PC-9 (cell line): ENCODE measurements around the gene EEF2K. TPM values are rescaled to one million over a fixed set of nuclear protein-coding genes. Genes with fewer than 3 reads are reported as not detected.

ENCODE experiments used
- BruUV-seq: library from RNA; stranded (reverse); fragments of 400-500 nt; replicated peaks from 2 replicates; lab custom pipeline; 2021; lab: Mats Ljungman, UMichigan
- CTCF ChIA-PET: fragments of 300-600 bp; sonication (Branson Sonifier 250); formaldehyde crosslinking; loops from one replicate; lab custom pipeline; 2022; ENCODE audit warnings: antibody characterized with exemption; lab: Charles Lee
- POLR2A ChIA-PET: fragments of 300-600 bp; sonication (Branson Sonifier 250); formaldehyde crosslinking; loops from one replicate; lab custom pipeline; 2022; ENCODE audit warnings: antibody characterized with exemption; ENCODE audit not compliant: unreplicated experiment; lab: Charles Lee
- DNase-seq, 2 experiments: peaks; one replicate each; pipeline versions ENCODE4 v3.0.0 to v3.0.0-alpha.2; 2015 to 2022; ENCODE audit warnings: mixed read lengths in 1 of 2
- H2AFZ ChIP-seq: fragments of 200-600 bp; sonication (generic); 2 replicates; pipeline ENCODE4 v1.8.1; 2017; ENCODE audit warnings: antibody characterized with exemption
- H3F3A ChIP-seq: fragments of 200-600 bp; sonication (generic); 2 replicates; pipeline ENCODE4 v1.8.1; 2017; ENCODE audit warnings: antibody characterized with exemption, mild to moderate bottlenecking, low read depth; ENCODE audit not compliant: insufficient read depth
- H3K27ac ChIP-seq: fragments of 200-600 bp; sonication (generic); 2 replicates; pipeline ENCODE4 v1.6.1; 2016; ENCODE audit warnings: mixed run types
- H3K27me3 ChIP-seq: fragments of 200-600 bp; sonication (generic); 2 replicates; pipeline ENCODE4 v1.6.1; 2016; ENCODE audit warnings: low read depth, mixed run types; ENCODE audit not compliant: insufficient read depth
- H3K36me3 ChIP-seq: fragments of 200-600 bp; sonication (generic); 2 replicates; pipeline ENCODE4 v1.6.1; 2016; ENCODE audit warnings: low read depth, mixed run types
- H3K4me1 ChIP-seq: fragments of 200-600 bp; sonication (generic); replicated peaks from 2 replicates; pipeline ENCODE4 v1.6.1; 2016; ENCODE audit warnings: mixed run types; ENCODE audit not compliant: insufficient read depth
- H3K4me2 ChIP-seq: fragments of 200-600 bp; sonication (generic); 2 replicates; pipeline ENCODE4 v1.6.1; 2017; ENCODE audit warnings: mixed run types
- H3K4me3 ChIP-seq: fragments of 200-600 bp; sonication (generic); 2 replicates; pipeline ENCODE4 v1.6.1; 2016; ENCODE audit warnings: mixed run types
- H3K79me2 ChIP-seq: fragments of 200-600 bp; sonication (generic); 2 replicates; pipeline ENCODE4 v1.6.1; 2017; ENCODE audit warnings: low read depth, mixed run types
- H3K9me2 ChIP-seq: fragments of 200-600 bp; sonication (generic); 2 replicates; pipeline ENCODE4 v1.8.1; 2017; ENCODE audit warnings: mild to moderate bottlenecking; ENCODE audit not compliant: insufficient read depth
- H3K9me3 ChIP-seq: fragments of 200-600 bp; sonication (generic); 2 replicates; pipeline ENCODE4 v1.8.1; 2016; ENCODE audit warnings: low read depth; ENCODE audit not compliant: insufficient read depth
- H4K20me1 ChIP-seq: fragments of 200-600 bp; sonication (generic); 2 replicates; pipeline ENCODE4 v1.8.1; 2017; ENCODE audit not compliant: insufficient read depth
- EZH2 ChIP-seq: fragments of 200-600 bp; sonication (generic); IDR thresholded peaks from 2 replicates; pipeline ENCODE4 v1.8.0; 2017; ENCODE audit warnings: antibody characterized with exemption, low read depth
- intact Hi-C: fragments of 100-400 bp; cut with micrococcal nuclease; formaldehyde crosslinking; loops from one replicate; pipeline ENCODE4 v1.10.0; 2022; ENCODE audit not compliant: unreplicated experiment
- total RNA-seq: library from RNA; stranded (reverse); gene quantifications from 2 replicates; pipeline ENCODE4 v1.2.3, GENCODE V29; 2021
- TF ChIP-seq, protein P1 (sequence below): fragments of 200-600 bp; sonication (generic); conservative IDR thresholded peaks from 2 replicates; pipeline ENCODE4 v1.6.1; 2017; ENCODE audit warnings: mixed run types, antibody characterized with exemption, mild to moderate bottlenecking, moderate library complexity

EEF2K gene
- total RNA-seq, 1 experiment from 2014 or later, result 29.8 TPM

DNA sequence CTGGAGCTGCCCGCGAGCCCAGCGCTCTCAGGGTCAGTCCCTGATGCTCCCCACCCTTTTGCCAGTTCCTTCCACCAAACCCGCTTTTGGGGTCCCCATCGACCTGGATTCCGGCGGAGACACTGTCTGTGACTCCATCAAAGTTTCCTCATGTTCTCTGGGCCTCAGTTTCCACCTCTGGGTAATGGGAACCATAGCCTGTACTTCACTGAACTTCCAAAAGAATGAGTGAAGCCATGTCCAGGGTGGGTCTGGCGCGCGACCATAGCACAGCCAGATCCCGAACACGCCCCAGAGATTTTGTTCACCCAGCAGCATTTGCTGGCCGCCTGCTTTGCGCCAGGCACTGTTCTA, 43.4 kb upstream of the EEF2K start:
- Histone ChIP-seq H3K4me2 (peak overlapping the region; percentile 50), H3K27me3 (peaks cover 14% of the 10 kb centered on the region; the same call in 1 of the 2 replicates), H3K4me1 (no peaks in the 10 kb centered on the region), H3K79me2 (no peaks in the 10 kb centered on the region), H4K20me1 (no peaks in the 10 kb centered on the region), H3K27ac (no peak overlapping the region), H3K36me3 (no peaks in the 10 kb centered on the region), H3K9me2 (no peaks in the 10 kb centered on the region), H3K4me3 (no peak overlapping the region), H2AFZ (no peak overlapping the region), H3F3A (no peaks in the 10 kb centered on the region), H3K9me3 (no peaks in the 10 kb centered on the region)
- no peak for TF ChIP-seq EZH2
- TF ChIP-seq, protein P1, sequence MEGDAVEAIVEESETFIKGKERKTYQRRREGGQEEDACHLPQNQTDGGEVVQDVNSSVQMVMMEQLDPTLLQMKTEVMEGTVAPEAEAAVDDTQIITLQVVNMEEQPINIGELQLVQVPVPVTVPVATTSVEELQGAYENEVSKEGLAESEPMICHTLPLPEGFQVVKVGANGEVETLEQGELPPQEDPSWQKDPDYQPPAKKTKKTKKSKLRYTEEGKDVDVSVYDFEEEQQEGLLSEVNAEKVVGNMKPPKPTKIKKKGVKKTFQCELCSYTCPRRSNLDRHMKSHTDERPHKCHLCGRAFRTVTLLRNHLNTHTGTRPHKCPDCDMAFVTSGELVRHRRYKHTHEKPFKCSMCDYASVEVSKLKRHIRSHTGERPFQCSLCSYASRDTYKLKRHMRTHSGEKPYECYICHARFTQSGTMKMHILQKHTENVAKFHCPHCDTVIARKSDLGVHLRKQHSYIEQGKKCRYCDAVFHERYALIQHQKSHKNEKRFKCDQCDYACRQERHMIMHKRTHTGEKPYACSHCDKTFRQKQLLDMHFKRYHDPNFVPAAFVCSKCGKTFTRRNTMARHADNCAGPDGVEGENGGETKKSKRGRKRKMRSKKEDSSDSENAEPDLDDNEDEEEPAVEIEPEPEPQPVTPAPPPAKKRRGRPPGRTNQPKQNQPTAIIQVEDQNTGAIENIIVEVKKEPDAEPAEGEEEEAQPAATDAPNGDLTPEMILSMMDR, result no peak
- no TSS peak for BruUV-seq
- POLR2A ChIA-PET, result no interaction called here
- no peak for DNase-seq
- CTCF ChIA-PET, result no interaction called here
- intact Hi-C loops, result no loop called here

GRCh38 chr16:22163806-22164205, 42.3 kb upstream of the EEF2K start:
- no peaks in the 10 kb centered on the region for H3F3A ChIP-seq
- H3K36me3 ChIP-seq, result no peaks in the 10 kb centered on the region
- intact Hi-C loops, result no loop called here
- no peak overlapping the region for H3K27ac ChIP-seq
- H3K27me3 ChIP-seq, result peaks cover 14% of the 10 kb centered on the region; the same call in 1 of the 2 replicates
- no TSS peak for BruUV-seq
- H3K9me3 ChIP-seq, result no peaks in the 10 kb centered on the region
- H3K4me1 ChIP-seq, result no peaks in the 10 kb centered on the region
- no peaks in the 10 kb centered on the region for H3K9me2 ChIP-seq
- H3K79me2 ChIP-seq, result no peaks in the 10 kb centered on the region
- no peak for DNase-seq
- H4K20me1 ChIP-seq, result no peaks in the 10 kb centered on the region
- TF ChIP-seq, protein P1, result no peak
- TF ChIP-seq EZH2, result no peak
- H2AFZ ChIP-seq, result no peak overlapping the region
- CTCF ChIA-PET, result interaction anchor here (0.6 kb wide), 1 partner anchor 453 kb away, joined by 5 read pairs; no protein-coding TSS in a partner anchor
- no peak overlapping the region for H3K4me3 ChIP-seq
- no peak overlapping the region for H3K4me2 ChIP-seq
- POLR2A ChIA-PET, result no interaction called here

DNA sequence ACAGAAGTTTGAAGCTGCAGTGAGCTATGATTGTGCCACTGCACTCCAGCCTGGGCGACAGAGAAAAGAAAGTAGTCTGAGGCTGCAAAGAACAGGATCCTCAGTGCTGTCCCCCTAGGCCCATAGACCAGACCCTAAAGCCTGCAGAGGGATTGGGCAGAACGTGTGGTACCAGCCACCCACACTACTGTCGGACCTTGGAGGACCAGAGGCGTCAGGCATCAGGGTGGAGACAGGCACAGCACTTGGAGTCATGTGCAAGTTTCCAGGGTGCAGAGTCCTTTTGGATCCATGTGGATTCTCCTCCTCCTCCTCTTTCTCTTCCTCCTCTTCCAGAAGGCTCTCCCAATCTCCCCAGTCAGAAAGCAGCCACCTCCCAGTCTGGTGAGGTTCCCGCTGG, 41.6 kb upstream of the EEF2K start:
- Histone ChIP-seq H3F3A (no peaks in the 10 kb centered on the region), H3K9me2 (no peaks in the 10 kb centered on the region), H4K20me1 (no peaks in the 10 kb centered on the region), H3K4me2 (no peak overlapping the region), H3K27ac (no peak overlapping the region), H3K79me2 (no peaks in the 10 kb centered on the region), H3K27me3 (peaks cover 11% of the 10 kb centered on the region; the same call in 1 of the 2 replicates), H3K4me1 (no peaks in the 10 kb centered on the region), H2AFZ (no peak overlapping the region), H3K4me3 (no peak overlapping the region), H3K36me3 (no peaks in the 10 kb centered on the region), H3K9me3 (no peaks in the 10 kb centered on the region)
- CTCF ChIA-PET, result interaction anchor here (0.6 kb wide), 2 partner anchors 11 to 454 kb away, joined by 5 to 11 read pairs; no protein-coding TSS in a partner anchor
- no TSS peak for BruUV-seq
- POLR2A ChIA-PET, result no interaction called here
- no peak for TF ChIP-seq EZH2
- TF ChIP-seq, protein P1, result no peak
- intact Hi-C loops, result no loop called here
- no peak for DNase-seq
